Spleen (tissue), 11 donors: Measurements from ENCODE around the gene DRGX. TPM values are rescaled to one million over a fixed set of nuclear protein-coding genes. Genes with fewer than 3 reads are reported as not detected.

Experiments
- DNase-seq: peaks from one replicate; pipeline ENCODE4 v3.0.0-alpha.2; 2020
- H3K27ac ChIP-seq, 8 donors: fragments of 200-600 bp; sonication (generic) in 7 of 8; 1 replicate in 4 of 8; 2 replicates in 4 of 8; pipeline versions ENCODE4 v1.5.0 to v1.8.0; 2016 to 2021; ENCODE audit warnings: inconsistent platforms in 4 of 8, mild to moderate bottlenecking in 4 of 8, moderate library complexity in 1 of 8
- H3K27me3 ChIP-seq, 7 donors: fragments of 200-600 bp; sonication (generic) in 6 of 7; replicated peaks in 1 of 7; 1 replicate in 4 of 7; 2 replicates in 3 of 7; pipeline versions ENCODE4 v1.5.0 to v1.8.0; 2016 to 2021; ENCODE audit warnings: inconsistent platforms in 3 of 7, mild to moderate bottlenecking in 1 of 7
- H3K36me3 ChIP-seq, 6 donors: fragments of 200-600 bp; sonication (generic) in 5 of 6; 1 replicate in 4 of 6; 2 replicates in 2 of 6; pipeline versions ENCODE4 v1.5.0 to v1.8.0; 2016 to 2021; ENCODE audit warnings: inconsistent platforms in 2 of 6
- H3K4me1 ChIP-seq, 6 donors: fragments of 200-600 bp; sonication (generic) in 5 of 6; 1 replicate in 3 of 6; 2 replicates in 3 of 6; pipeline versions ENCODE4 v1.5.0 to v1.8.0; 2016 to 2021; ENCODE audit warnings: inconsistent platforms in 3 of 6
- H3K4me3 ChIP-seq, 8 donors: fragments of 200-600 bp; sonication (generic) in 7 of 8; 1 replicate in 4 of 8; 2 replicates in 4 of 8; pipeline versions ENCODE4 v1.5.0 to v1.8.0; 2016 to 2021; ENCODE audit warnings: inconsistent platforms in 4 of 8, mild to moderate bottlenecking in 4 of 8, moderate library complexity in 2 of 8
- H3K9me3 ChIP-seq, 8 donors: fragments of 200-600 bp; sonication (generic) in 7 of 8; 1 replicate in 4 of 8; 2 replicates in 4 of 8; pipeline versions ENCODE4 v1.5.0 to v1.8.0; 2016 to 2021; ENCODE audit warnings: inconsistent platforms in 4 of 8
- POLR2A ChIP-seq, 3 donors: fragments of 450-650 bp; IDR thresholded peaks; one replicate each; pipeline ENCODE4 v1.5.1; 2017; ENCODE audit warnings: antibody characterized with exemption in 3 of 3, mild to moderate bottlenecking in 1 of 3
- POLR2AphosphoS5 ChIP-seq, 3 donors: sonication (generic); formaldehyde crosslinking; IDR thresholded peaks; one replicate each; pipeline ENCODE4 v1.5.1; 2017; ENCODE audit warnings: antibody characterized with exemption in 3 of 3
- WGBS, 5 donors: extraction: QIAGEN DNeasy Blood & Tissue Kit in 3 of 5; methylation state at CpG; one replicate each; pipeline versions ENCODE4 v1.1.5 to v1.1.7; 2013 to 2018; 5-methylcytosine and 5-hydroxymethylcytosine counted together
- intact Hi-C: fragments of 100-400 bp; cut with DNase I; formaldehyde crosslinking; loops from one replicate; pipeline ENCODE4 v1.15.0; 2023; ENCODE audit warnings: low total_unique reads
- polyA plus RNA-seq, 3 donors: library from polyadenylated mRNA; stranded (reverse); fragments of 200-250 nt; gene quantifications; one replicate each; pipeline ENCODE4 v1.2.1, GENCODE V29; 2013
- total RNA-seq, 7 donors: library from RNA; depleted of rRNA in 3 of 7; stranded (reverse); fragments of >200 nt in 3 of 7; fragmentation: NEBNext Ultra II Directional in 4 of 7; extraction: Animal tissue kit (Norgen Biotek cat#: 25700) in 4 of 7; gene quantifications; one replicate each; pipeline versions ENCODE4 v1.1.0 to v1.2.1, GENCODE V29; 2016 to 2021
- TF ChIP-seq, protein P1 (sequence below), 11 experiments: fragments of 200-600 bp in 7 of 11; fragments of 450-650 bp in 4 of 11; sonication (generic) in 4 of 11; IDR thresholded peaks in 8 of 11; conservative IDR thresholded peaks in 3 of 11; 1 replicate in 7 of 11; 2 replicates in 4 of 11; pipeline versions ENCODE4 v1.4.0 to v1.8.0; 2016 to 2021; ENCODE audit warnings: antibody characterized with exemption in 11 of 11, inconsistent platforms in 4 of 11, mild to moderate bottlenecking in 1 of 11
- donor health status: healthy with polysubstance abuse.
- donor health status: DM: no; HTN: no; CAD: no; lungs with moderate emphysema.
- donor health status: DM: no; HTN: no; CAD: no.
- donor health status: Bipolar disorder and iron deficiency.
- donor health status: healthy.
- donor health status: DM: no; HTN: no; CAD: no.
- donor health status: DM: yes; HTN: yes; CAD: no.

The DRGX gene
- total and polyA plus RNA-seq, 10 donors = 0.03 to 0.11 TPM; not detected in 8

DNA sequence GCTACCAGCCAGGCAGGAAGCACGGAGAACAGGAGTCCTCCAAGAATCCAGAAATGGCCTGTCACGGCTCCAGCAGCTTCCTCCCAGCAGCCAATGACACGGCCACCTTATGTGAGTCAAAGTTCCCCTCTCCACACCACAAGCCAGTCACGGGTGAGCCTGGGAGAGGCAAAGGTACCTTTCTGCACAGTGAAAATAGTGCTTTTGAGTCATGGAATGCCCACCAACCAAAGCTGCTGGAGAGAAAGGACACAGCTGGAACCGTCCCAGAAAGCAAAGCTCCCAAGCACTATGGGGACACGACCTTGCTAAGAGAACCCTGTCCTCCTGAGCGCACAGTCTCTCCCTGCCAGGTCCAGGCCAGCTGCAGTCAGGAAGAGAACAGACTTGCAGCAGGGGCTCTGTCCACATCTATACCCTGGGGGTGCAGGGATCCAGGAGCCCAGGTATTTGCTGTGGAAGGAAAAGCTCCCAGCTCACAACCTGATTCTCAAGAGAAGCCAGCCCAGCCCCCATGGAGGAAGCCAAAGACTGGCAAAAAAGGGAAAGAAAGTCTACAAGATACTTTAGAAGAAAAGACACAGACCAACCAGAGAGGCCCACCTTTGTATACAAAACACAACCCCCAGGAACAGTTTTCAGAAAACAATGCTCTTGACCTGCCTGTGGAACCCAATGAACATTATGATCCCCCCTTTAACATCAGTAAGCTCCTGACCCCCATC is 72.6 kb downstream of the DRGX start:
- Histone ChIP-seq H3K9me3 (no peaks in the 10 kb centered on the region), H3K27me3 (peaks cover 0 to 10% (median 0%) of the 10 kb centered on the region in 7 donors), H3K36me3 (no peaks in the 10 kb centered on the region), H3K4me3 (no peak overlapping the region), H3K4me1 (peaks cover 0 to 22% (median 4%) of the 10 kb centered on the region in 6 donors), H3K27ac (no peak overlapping the region)
- 34 to 64% (median 61%) methylated on average over 4 to 7 of the region's 7 CpGs for WGBS, 5 donors
- intact Hi-C loops = no loop called here
- no peak for DNase-seq
- TF ChIP-seq POLR2AphosphoS5 (IDR thresholded peaks at IDR 0.05) (no peak), POLR2A (IDR thresholded peaks at IDR 0.05) (no peak)
- TF ChIP-seq, protein P1, sequence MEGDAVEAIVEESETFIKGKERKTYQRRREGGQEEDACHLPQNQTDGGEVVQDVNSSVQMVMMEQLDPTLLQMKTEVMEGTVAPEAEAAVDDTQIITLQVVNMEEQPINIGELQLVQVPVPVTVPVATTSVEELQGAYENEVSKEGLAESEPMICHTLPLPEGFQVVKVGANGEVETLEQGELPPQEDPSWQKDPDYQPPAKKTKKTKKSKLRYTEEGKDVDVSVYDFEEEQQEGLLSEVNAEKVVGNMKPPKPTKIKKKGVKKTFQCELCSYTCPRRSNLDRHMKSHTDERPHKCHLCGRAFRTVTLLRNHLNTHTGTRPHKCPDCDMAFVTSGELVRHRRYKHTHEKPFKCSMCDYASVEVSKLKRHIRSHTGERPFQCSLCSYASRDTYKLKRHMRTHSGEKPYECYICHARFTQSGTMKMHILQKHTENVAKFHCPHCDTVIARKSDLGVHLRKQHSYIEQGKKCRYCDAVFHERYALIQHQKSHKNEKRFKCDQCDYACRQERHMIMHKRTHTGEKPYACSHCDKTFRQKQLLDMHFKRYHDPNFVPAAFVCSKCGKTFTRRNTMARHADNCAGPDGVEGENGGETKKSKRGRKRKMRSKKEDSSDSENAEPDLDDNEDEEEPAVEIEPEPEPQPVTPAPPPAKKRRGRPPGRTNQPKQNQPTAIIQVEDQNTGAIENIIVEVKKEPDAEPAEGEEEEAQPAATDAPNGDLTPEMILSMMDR (IDR thresholded peaks at IDR 0.05 in 8 of 11, conservative IDR thresholded peaks at IDR 0.05 in 3 of 11) = no peak

DNA sequence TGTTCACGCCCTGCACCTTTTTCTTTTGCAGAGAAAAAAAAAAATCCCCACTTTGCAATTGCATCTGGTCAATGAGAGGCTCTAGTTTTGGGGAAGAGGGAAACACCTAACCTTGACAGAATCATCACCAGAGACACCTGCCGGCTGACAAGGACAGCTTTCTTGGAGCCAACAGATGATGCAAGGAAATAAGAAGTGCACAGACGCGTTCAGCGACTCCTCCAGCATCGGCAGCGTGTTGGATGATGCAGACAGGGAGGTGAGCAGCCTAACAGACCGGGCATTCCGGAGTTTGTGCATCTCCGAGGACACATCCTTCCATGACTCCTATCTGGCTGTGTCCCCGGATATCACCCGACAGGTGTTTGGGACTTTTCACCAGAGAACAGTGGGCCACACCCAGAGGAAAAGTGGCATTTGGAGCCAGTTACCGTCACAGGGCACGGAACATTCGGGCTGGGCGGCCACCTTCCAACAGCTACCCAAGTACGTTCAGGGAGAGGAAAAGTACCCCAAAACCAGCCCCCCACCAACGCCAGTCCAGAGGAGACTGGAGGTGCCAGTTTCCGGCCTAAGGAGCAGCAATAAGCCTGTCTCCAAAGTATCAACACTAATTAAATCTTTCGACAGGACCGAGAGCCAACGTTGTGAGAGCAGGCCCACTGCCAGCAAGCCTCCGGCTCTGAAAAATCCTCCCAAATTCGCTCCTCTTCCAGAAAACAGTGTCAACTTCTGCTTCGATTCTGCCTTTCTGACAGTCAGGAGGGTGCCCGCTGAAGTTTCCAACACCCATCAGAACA is 73.3 kb downstream of the DRGX start:
- no peak overlapping the region for H3K4me3 ChIP-seq
- no peaks in the 10 kb centered on the region for H3K36me3 ChIP-seq
- H3K27me3 ChIP-seq = peaks cover 0 to 13% (median 0%) of the 10 kb centered on the region in 7 donors
- H3K9me3 ChIP-seq = no peaks in the 10 kb centered on the region
- H3K27ac ChIP-seq = no peak overlapping the region
- WGBS, 5 donors = 89 to 94% (median 94%) methylated on average over 26 of the region's 26 CpGs
- DNase-seq = no peak
- TF ChIP-seq POLR2A (IDR thresholded peaks at IDR 0.05) = no peak
- intact Hi-C loops = no loop called here
- H3K4me1 ChIP-seq = peaks cover 0 to 26% (median 4%) of the 10 kb centered on the region in 6 donors

DNA sequence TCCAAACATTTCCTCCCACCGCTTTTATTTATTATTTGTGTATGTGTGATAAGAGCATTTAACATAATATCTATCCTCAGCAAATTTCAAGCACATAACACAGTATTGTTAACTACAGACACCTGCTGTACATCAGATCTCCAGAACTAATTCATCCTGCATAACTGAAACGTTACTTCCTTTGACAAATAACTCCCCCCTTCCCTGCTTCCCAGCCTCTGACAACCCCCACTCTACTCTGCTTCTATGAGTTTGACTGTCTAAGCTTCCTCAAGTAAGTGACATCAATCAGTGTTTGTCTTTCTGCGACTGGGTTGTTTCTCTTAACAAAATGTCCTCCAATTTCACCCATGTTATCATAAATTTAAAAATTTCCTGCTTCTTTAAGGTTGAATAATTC is 74.9 kb downstream of the DRGX start:
- Histone ChIP-seq H3K4me1 (peaks cover 0 to 26% (median 4%) of the 10 kb centered on the region in 6 donors), H3K9me3 (no peaks in the 10 kb centered on the region), H3K36me3 (no peaks in the 10 kb centered on the region), H3K4me3 (no peak overlapping the region), H3K27ac (no peak overlapping the region), H3K27me3 (peaks cover 0 to 13% (median 0%) of the 10 kb centered on the region in 7 donors)
- DNase-seq = no peak
- TF ChIP-seq POLR2A (IDR thresholded peaks at IDR 0.05) (no peak), POLR2AphosphoS5 (IDR thresholded peaks at IDR 0.05) (no peak)
- TF ChIP-seq, protein P1 (IDR thresholded peaks at IDR 0.05 in 8 of 11, conservative IDR thresholded peaks at IDR 0.05 in 3 of 11) = no peak
- 64 to 75% (median 69%) methylated on average over 3 of the region's 3 CpGs for WGBS, 5 donors
- intact Hi-C loops = no loop called here

DNA sequence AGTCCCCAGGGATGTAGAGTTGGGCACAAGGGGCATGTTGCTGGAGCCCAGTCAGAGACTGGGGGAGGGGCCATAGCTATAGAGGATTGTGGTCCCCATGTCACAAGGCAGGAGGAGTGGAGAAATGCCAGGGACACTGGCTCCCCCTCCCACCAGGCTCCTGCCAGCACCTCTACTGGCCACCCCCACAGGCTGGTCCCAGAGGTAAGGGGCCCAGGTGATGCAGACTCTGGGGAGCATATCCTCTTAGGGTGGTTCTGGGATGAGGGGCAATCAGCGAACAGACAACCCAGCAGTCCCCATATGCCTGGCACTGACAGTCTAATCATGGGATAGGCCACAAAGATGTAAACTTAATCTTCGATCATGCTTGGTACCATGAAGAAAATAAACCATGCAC is 75.7 kb downstream of the DRGX start:
- Histone ChIP-seq H3K27me3 (peaks cover 0 to 13% (median 0%) of the 10 kb centered on the region in 7 donors), H3K27ac (peak overlapping the region in 2 of 8 donors; percentile 23 to 67), H3K36me3 (no peaks in the 10 kb centered on the region), H3K4me3 (no peak overlapping the region), H3K9me3 (no peaks in the 10 kb centered on the region), H3K4me1 (peaks cover 0 to 26% (median 4%) of the 10 kb centered on the region in 6 donors)
- TF ChIP-seq POLR2AphosphoS5 (IDR thresholded peaks at IDR 0.05) = no peak
- TF ChIP-seq, protein P1 (IDR thresholded peaks at IDR 0.05 in 8 of 11, conservative IDR thresholded peaks at IDR 0.05 in 3 of 11) = no peak
- no peak for TF ChIP-seq POLR2A (IDR thresholded peaks at IDR 0.05)
- 74 to 97% (median 93%) methylated on average over 2 of the region's 2 CpGs for WGBS, 5 donors
- intact Hi-C loops = no loop called here
- DNase-seq = no peak
